ENCODE data around the gene BCAS4.
"Not testable (repeated sequence)": the region's sequence is repeated elsewhere in the genome, so short reads cannot be mapped to it uniquely, and the experiment has no call there.

The BCAS4 gene

DNA sequence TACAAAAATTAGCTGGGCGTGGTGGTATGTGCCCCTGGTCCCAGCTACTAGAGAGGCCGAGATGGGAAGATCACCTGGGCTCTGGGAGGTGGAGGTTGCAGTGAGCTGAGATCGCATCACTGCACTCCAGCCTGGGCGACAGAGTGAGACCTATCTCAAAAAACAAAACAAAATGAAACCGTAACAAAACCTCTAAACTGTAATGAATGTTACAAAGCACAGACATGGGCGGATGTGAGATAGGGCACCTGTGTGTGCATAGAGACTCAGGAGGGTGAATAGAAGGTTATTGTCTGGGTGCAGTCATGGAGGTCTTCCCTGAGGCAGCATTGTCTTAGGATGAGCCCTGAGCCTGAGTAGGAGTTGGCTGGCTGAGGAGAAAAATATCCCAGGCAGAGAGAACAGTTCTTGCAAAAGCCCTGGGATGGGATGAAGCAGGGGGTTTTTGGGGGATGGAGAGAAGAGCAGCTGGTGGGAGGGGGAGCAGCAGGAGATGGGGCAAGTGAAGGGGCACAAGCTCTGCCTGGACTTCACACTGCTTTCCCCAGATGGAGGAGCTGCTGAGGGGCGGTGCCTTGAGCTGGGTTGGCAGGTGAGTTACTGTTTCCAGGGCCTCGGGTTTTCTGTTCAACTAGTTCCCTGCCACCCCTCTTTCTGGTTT lies 5.2 kb downstream of the BCAS4 start:
- DNase-seq: no peak

- DNase-seq: not testable (repeated sequence)
Measured at GRCh38 chr20:50800986-50801746, 6.3 kb downstream of the BCAS4 start.

DNA sequence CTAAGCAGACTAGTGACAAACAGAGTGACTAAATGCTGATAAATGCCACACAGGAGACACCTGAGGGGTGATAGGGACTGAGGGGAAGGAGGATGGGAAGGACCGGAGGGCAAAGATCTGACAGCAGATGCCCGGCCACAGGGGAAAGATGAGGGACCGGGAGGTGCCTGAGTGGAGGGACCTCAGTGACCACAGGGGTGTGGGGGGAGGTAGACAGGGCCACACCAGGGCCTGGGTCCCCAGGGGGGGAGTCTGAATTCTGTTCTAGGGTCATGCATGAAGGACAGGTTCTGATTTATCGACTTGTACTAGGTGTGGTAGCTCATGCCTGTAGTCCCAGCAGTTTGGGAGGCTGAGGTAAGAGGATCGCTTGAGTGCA lies 6.9 kb downstream of the BCAS4 start:
- DNase-seq: no peak

- no peak for DNase-seq
Measured at GRCh38 chr20:50802289-50802688, 7.4 kb downstream of the BCAS4 start.

DNA sequence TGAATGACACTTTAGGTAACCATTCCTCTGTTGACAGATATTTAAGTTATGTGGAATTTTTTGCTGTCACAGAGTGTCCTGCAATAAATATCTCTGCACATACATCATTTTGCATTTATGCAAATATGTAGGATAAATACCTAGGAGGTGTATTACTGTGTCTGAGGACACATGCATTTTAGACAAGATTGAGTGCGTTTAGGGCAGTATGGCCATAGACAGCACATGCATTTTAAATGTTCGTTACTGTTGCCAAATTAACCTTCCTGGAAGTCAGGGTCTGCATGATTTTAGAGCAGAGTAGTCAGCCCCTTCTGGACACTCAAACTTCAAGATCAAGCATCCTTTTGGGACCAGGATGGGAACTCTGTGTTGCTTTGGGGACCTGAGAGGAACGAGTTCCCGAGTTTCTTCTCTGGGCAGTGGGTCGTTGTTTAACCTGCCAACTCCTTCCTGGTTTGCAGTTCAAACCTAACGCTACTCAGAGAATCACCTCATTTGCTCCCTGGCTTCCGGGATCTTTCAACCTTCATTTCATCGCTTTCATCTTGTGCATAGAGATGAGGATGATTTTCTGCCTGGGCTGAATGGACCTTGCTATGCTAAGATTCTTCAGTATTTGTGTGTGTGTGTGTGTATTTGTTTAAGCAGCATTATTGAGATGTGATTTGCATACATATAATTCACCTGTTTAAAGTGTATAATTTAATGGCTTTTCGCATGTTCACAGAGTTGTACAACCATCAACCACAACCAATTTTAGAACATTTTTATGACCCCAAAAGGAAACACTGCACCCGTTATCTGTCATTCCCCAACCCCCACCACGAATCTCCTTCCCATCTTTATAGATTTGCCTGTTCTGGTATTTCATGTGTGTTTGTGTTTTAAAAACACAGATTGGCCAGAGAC lies 9.8 kb downstream of the BCAS4 start:
- peak; percentile 18 for DNase-seq

DNA sequence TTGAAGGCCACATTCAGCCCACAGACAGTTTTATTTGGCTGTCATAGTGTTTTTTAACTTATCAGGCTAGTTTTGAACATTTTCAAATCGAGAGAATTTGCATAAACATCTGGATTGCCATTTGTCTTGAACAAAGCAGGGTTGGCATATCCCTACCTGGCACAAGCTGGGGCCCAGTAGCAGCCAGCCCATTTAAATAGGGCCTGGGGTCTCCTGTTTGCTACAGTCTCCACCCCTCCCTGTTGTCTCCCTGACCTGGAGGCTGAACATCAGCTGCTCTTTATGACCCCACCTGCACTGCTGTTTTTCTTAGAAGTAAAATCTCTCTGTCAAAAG lies 10.5 kb downstream of the BCAS4 start:
- DNase-seq: no peak

DNA sequence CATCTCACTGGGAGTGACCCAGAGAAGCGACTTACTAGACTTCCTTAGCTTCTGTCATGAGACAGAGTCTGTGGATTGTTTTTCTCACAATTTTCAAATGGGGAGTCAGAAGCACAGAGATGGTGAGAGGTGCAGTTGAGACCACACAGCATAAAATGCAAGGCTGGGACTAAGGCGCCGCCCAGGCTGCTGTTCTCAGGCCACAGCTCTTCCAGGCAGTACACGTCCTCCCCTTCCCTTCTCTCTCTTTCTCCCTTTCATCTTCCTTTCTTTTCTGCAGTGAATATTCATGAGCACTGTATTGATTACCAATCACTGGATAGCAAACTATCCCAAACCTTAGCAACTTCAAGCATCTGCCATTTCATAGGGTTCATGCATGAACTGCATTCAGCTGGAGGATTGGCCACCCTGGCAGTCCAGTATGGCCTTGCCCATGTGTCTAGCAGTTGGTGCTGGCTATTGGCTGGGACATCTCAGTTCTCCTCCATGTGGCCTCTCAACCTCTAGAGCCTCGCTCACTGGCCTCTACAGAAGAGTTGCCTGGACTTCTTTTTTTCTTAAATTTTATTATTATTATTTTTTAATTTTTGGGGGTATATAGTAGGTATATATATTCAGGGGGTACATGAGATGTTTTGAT lies 11.4 kb downstream of the BCAS4 start:
- DNase-seq: no peak

- DNase-seq: no peak
Measured at GRCh38 chr20:50810063-50810462, 15.2 kb downstream of the BCAS4 start.

- no peak for DNase-seq
Measured at GRCh38 chr20:50810842-50811241, 16.0 kb downstream of the BCAS4 start.

DNA sequence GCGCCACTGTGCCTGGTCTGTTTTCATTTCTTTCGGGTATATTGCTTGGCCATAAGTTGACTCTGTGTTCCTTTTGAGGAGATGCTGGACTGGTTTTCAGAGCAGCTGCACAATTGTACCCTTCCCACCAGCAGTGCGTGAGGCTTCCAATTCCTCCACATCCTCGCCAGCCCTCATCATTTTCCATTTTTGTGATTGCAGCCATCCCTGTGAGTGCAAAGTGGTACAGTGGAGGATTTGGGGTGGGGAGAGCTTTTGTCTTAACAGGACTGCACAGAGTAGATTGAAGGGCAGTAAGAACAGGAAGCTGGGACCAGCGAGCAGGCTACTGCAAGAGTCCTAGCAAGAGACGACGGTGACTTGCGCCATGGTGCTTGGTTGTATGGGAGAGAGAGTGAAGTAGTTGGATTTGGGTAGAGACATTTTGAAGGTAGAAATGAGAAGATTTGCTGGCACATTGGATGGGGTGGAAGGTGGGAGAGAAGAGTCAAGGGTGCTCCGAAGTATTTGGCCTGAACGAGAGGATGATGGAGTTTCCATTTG lies 18.3 kb downstream of the BCAS4 start:
- DNase-seq: no peak

- DNase-seq: no peak
Measured at GRCh38 chr20:50813801-50814200, 18.9 kb downstream of the BCAS4 start.

DNA sequence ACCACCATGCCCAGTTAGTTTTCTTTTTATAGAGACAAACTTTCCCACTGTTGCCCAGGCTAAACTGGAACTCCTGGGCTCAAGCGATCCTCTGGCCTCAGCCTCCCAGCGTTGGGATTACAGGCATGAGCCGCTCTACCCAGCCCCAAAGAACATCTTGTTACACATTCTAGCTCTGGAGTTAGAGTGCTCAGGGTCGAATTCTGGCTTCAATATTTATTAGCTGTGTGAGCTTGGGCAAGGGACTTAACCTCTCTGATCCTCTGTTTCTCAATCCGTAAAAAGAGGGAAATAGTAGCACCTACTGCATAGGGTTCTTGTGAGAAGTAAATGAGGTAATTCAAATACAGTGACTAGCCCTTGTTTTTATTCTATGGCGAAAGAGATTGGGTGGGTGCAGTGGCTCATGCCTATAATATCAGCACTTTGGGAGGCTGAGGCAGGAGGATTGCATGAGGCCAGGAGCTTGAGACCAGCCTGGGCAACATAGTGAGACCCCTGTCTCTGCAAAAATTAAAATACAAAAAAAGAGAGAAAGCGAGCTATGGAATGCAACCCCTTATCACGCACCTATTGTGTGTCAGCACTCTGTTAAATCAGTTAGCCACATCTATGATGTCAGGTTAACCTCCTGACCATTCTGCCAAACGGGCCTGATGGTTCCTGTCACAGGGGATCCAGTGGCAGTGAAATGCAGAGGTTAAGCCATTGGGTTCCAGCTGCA lies 19.7 kb downstream of the BCAS4 start:
- no peak for DNase-seq

GRCh38 chr20:50815162-50815989 lies 20.5 kb downstream of the BCAS4 start:
- no peak for DNase-seq

DNA sequence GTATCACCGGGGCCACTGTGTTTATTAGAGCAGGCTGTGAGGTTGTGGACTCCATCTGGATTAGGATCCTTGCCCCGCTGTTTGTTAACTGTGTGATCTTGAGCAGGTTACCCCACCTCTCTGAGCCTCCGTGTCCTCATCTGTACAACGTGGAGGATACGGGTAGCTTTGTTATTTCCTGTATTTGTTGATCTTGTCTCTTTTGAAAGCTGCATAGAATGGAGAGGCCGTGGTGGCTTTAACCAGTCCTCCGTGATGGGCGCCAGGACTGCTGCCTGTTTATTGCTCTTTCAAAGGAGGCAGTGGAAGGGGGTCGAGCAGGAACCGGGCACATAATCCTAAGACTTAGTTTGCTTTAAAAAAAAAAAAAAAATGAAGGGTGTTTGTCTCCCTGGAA lies 22.9 kb downstream of the BCAS4 start:
- DNase-seq: no peak

DNA sequence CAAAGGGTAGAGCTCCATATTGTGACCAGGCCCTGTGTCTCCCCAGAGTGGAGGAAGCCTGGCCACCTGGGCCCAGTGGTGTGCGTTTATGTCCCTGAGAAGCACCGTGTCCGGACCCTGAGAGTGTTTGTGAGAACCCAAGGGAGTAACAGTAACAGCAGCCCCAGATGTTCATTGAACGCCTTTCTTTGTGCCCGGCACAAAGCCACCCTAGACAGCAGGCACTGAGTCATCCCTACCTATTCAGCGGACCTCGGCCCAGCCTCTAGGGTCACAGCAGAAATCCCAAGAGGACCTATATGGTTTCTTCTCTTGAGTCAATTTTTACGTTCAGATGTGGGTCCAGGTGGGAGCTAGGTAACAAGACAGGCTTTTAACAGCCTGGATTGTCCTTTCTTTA lies 24.5 kb downstream of the BCAS4 start:
- DNase-seq: no peak

DNA sequence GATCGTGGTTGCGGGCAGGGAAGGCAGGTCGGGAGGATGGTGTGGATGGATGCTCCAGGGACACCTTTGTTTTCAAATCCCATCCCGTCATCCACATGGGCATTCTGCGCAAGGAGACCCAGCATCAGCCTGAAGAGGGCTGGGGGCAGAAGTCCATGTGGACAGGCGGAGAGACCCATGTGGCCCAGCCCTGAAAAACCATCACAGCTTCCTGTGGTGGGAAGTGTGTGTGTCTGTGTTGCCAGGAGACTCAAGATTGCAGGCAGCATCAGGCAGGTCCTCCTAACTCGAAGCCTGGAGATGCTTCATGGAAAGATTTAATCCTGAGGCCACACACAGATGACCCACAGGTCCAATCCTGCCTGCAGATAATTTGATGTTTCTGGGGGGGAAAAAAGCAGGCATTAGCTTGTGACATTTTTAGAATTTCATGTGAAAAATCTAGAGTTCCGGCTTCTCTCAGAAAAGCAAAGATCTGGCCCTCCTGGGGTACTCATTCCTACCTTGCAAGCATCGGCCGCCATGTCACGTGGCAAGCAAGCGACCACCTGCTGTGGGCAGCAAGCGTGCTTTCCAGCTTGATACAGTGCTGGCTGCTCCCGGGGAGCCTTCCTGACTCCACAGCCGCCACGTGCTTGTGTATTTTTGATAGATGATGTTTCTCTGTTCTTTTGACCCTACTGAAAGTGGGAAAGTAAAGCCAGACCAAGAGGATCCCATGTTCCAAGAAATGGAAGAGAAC lies 25.8 kb downstream of the BCAS4 start:
- no peak for DNase-seq

- no peak for DNase-seq
Measured at GRCh38 chr20:50821257-50821921, 26.5 kb downstream of the BCAS4 start.

GRCh38 chr20:50821994-50822393 lies 27.1 kb downstream of the BCAS4 start:
- no peak for DNase-seq

DNA sequence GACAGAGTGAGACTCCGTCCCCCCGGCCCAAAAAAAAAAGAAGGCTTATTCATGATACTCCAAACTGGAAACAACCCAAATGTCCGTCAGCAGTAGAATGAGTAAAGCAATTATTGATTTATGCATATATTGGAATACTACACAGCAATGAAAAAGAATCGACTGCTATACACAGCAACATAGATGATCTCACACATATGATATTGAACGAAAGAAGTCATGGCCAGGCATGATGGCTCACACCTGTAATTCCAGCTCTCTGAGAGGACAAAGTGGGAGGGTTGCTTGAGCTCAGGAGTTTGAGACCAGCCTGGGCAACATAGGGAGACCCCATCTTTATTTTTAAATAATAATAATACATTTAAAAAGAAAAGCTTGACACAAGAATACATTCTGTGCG lies 28.5 kb downstream of the BCAS4 start:
- DNase-seq: no peak

GRCh38 chr20:50824137-50824536 lies 29.3 kb downstream of the BCAS4 start:
- DNase-seq: no peak
